GM19240 (cell line): ENCODE measurements around the gene GCNT1.
"Not testable (repeated sequence)": the region's sequence is repeated elsewhere in the genome, so short reads cannot be mapped to it uniquely, and the experiment has no call there.

Experiments used
- DNase-seq: peaks from one replicate; pipeline ENCODE4 v3.0.0; 2011; ENCODE audit warnings: low spot score; ENCODE audit not compliant: insufficient read length

GCNT1 gene

GRCh38 chr9:76443887-76444286, 15.1 kb upstream of the GCNT1 start:
- no peak for DNase-seq

- no peak for DNase-seq
These were observed 14.6 kb upstream of the GCNT1 start for GRCh38 chr9:76444322-76444929.

GRCh38 chr9:76445976-76446375, 13.0 kb upstream of the GCNT1 start:
- no peak for DNase-seq

GRCh38 chr9:76448501-76448900, 10.5 kb upstream of the GCNT1 start:
- DNase-seq, result no peak

GRCh38 chr9:76451234-76451633, 7.7 kb upstream of the GCNT1 start:
- DNase-seq, result no peak

GRCh38 chr9:76452839-76453238, 6.1 kb upstream of the GCNT1 start:
- DNase-seq, result no peak

- DNase-seq, result no peak
These were observed 5.2 kb upstream of the GCNT1 start for GRCh38 chr9:76453785-76454184.

- DNase-seq, result no peak
These were observed 4.7 kb upstream of the GCNT1 start for GRCh38 chr9:76454311-76454710.

- DNase-seq, result no peak
These were observed 2.6 kb upstream of the GCNT1 start for GRCh38 chr9:76456202-76456926.

GRCh38 chr9:76459694-76460635, 983 bp downstream of the GCNT1 start:
- no peak for DNase-seq

- no peak for DNase-seq
These were observed 3.1 kb downstream of the GCNT1 start for GRCh38 chr9:76462126-76462525.

- no peak for DNase-seq
These were observed 4.2 kb downstream of the GCNT1 start for GRCh38 chr9:76463211-76463610.

- DNase-seq, result no peak
These were observed 5.7 kb downstream of the GCNT1 start for GRCh38 chr9:76464706-76465105.

GRCh38 chr9:76465442-76466298, 6.7 kb downstream of the GCNT1 start:
- no peak for DNase-seq

GRCh38 chr9:76466299-76466605, 7.3 kb downstream of the GCNT1 start:
- DNase-seq, result no peak

- no peak for DNase-seq
These were observed 15.4 kb downstream of the GCNT1 start for GRCh38 chr9:76474419-76474818.

GRCh38 chr9:76475686-76476085, 16.7 kb downstream of the GCNT1 start:
- DNase-seq, result no peak

- not testable (repeated sequence) for DNase-seq
These were observed 18.8 kb downstream of the GCNT1 start for GRCh38 chr9:76477818-76478217.

- no peak for DNase-seq
These were observed 19.2 kb downstream of the GCNT1 start for GRCh38 chr9:76478226-76478625.

- DNase-seq, result not testable (repeated sequence)
These were observed 20.4 kb downstream of the GCNT1 start for GRCh38 chr9:76479337-76479736.

GRCh38 chr9:76486151-76486550, 27.2 kb downstream of the GCNT1 start:
- DNase-seq, result no peak
